ENCODE results near the gene DLX3.

GRCh38 chr17:50027172-50027880 is 32.3 kb upstream of the DLX3 start:
- TF ChIP-seq CTCF (IDR thresholded peaks at IDR 0.05), result peak; percentile 44; the same call in 2 of the 3 replicates
- peak; percentile 37 for TF ChIP-seq POLR2A (IDR thresholded peaks at IDR 0.05; ENCODE audit: low read length)
- no peak for TF ChIP-seq RFX5 (IDR thresholded peaks at IDR 0.05)
- TF ChIP-seq EP300 (IDR thresholded peaks at IDR 0.05), result peak in 1 of 2 experiments; percentile 16; a peak in 1 of 5 replicates
- no peak for TF ChIP-seq ZFP36 (IDR thresholded peaks at IDR 0.05; ENCODE audit: borderline replicate concordance, partially characterized antibody)
- TF ChIP-seq RARB (CRISPR knock-in tag; IDR thresholded peaks at IDR 0.05), result no peak
- TF ChIP-seq ATOH8 (CRISPR knock-in tag; IDR thresholded peaks at IDR 0.05; ENCODE audit: low read depth), result peak; percentile 14; the same call in 1 of the 2 replicates
- TF ChIP-seq RAD21 (conservative IDR thresholded peaks at IDR 0.05 in 1 of 2, IDR thresholded peaks at IDR 0.05 in 1 of 2), result peak in 1 of 2 experiments; percentile 31; a peak in 4 of 5 replicates
- no peak for TF ChIP-seq NR3C1 (IDR thresholded peaks at IDR 0.05)
- TF ChIP-seq JUNB (IDR thresholded peaks at IDR 0.05), result no peak
- peak; percentile 86 for TF ChIP-seq MAX (IDR thresholded peaks at IDR 0.05)
- TF ChIP-seq ELK1 (IDR thresholded peaks at IDR 0.05; ENCODE audit: low read depth, low read length), result no peak
- TF ChIP-seq JUN (IDR thresholded peaks at IDR 0.05), result peak; percentile 25 to 51; a peak in 2 of 5 replicates
- no peak for TF ChIP-seq CHD2 (IDR thresholded peaks at IDR 0.05; ENCODE audit: low read length, partially characterized antibody)

Data from A549 (cell line).